ENCODE results near the gene ARID1A.

ARID1A gene

DNA sequence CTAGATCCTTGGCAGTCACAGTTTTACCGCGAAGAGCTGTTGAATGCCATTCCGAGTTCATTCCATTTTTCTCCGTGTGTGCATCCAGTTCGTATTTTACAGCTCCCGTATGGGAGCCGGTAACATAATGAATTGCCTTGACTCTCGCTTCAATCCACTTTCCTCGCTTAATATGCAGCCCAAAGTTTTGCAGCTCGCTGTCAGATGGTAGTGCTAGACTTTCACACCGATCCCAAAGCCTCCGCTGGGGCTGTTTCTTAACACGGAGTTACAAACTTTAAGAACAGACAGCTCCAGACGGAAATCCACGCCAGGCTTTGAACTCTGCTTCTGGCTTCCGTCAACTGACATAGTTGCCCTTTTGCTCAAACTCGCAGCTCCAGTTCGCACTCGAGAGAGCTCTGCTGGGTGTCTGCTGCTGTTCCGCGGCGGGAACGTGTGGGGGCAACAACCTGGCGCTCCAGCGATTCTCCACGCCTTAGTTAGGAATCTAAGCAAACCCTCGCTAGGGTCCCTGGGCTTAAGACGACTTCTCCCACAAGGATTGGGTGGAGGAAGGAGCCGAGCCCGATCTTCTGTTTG lies 3.5 kb upstream of the ARID1A start:
- Histone ChIP-seq H2BK15ac (replicated peaks; ENCODE audit: low read depth) (no peak overlapping the region), H4K8ac (ENCODE audit: low read depth, low read length) (peak overlapping the region; percentile 65), H3K9ac (ENCODE audit: low read length) (peak overlapping the region; percentile 89), H3K27ac (ENCODE audit: low read depth, low read length) (peak overlapping the region; percentile 99), H2AK5ac (ENCODE audit: low read length) (no peak overlapping the region), H3K27me3 (ENCODE audit: insufficient read depth, low read length, poor library complexity) (no peaks in the 10 kb centered on the region), H3K79me1 (ENCODE audit: low read length) (no peaks in the 10 kb centered on the region), H2BK5ac (ENCODE audit: low read length) (peak overlapping the region; percentile 86), H3K56ac (ENCODE audit: low read length) (peak overlapping the region; percentile 89), H3K4me2 (ENCODE audit: low read length) (peak overlapping the region; percentile 80), H3K4me1 (ENCODE audit: control insufficient read depth, low read depth, low read length) (peaks cover 10% of the 10 kb centered on the region), H3K79me2 (ENCODE audit: control insufficient read depth, insufficient read depth, low read length) (peaks cover 11% of the 10 kb centered on the region), H3K23ac (ENCODE audit: low read length) (no peak overlapping the region), H3K4me3 (ENCODE audit: low read length) (peak overlapping the region; percentile 54), H3K18ac (ENCODE audit: low read length) (peak overlapping the region; percentile 96), H3K4ac (ENCODE audit: low read depth, low read length) (peak overlapping the region; percentile 58), H3K36me3 (ENCODE audit: control insufficient read depth, insufficient read depth, low read length) (no peaks in the 10 kb centered on the region), H4K5ac (ENCODE audit: low read length) (peak overlapping the region; percentile 68), H2BK120ac (ENCODE audit: low read depth, low read length) (peak overlapping the region; percentile 34)
- peak; percentile 98 for DNase-seq
- WGBS (ENCODE audit: extremely low coverage, insufficient coverage, low lambda C conversion rate) = no CpG with 5 or more reads among the region's 30 CpGs

DNA sequence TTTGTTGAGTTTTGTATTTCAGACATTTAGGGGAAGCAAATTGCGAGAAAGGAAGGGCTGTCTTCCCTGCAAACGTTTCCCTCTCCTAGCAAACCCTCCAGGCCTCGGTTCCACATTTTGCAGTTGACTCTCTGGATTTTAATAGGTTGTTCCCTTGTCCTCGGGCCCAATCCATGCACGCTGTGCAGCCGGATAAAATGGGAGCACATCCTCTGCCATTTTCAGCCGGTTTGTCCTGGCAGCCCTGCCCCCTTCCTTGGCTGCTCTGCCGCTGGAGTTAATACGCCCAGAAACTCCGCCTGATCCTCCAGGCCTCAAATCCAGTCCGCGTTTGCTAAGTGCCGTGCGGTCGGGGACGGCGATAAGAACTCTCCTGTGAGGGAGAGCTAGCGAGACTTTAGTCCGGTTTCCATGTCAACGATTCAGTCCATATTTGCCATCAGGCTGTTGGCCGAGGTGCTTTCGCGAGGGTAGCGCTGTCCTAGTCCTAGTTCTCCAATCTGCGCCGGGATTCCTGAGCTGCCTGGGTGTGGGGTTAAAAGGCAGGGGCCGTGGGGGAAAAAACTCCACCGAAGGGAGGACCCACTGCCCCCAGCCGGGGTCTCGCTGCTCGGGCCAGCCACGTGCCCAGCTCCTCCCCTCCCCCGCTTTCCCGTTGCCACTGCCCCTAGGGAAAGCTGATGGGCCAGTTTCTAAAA lies 2.9 kb upstream of the ARID1A start:
- Histone ChIP-seq H2BK15ac (replicated peaks; ENCODE audit: low read depth) (no peak overlapping the region), H3K4me3 (ENCODE audit: low read length) (peak overlapping the region; percentile 54), H3K79me2 (ENCODE audit: control insufficient read depth, insufficient read depth, low read length) (peaks cover 17% of the 10 kb centered on the region), H3K4me2 (ENCODE audit: low read length) (peak overlapping the region; percentile 80), H3K18ac (ENCODE audit: low read length) (peak overlapping the region; percentile 81), H2AK5ac (ENCODE audit: low read length) (no peak overlapping the region), H3K27me3 (ENCODE audit: insufficient read depth, low read length, poor library complexity) (no peaks in the 10 kb centered on the region), H3K9ac (ENCODE audit: low read length) (peak overlapping the region; percentile 89), H3K23ac (ENCODE audit: low read length) (no peak overlapping the region), H4K5ac (ENCODE audit: low read length) (peak overlapping the region; percentile 68), H3K36me3 (ENCODE audit: control insufficient read depth, insufficient read depth, low read length) (no peaks in the 10 kb centered on the region), H3K4ac (ENCODE audit: low read depth, low read length) (peak overlapping the region; percentile 66), H3K4me1 (ENCODE audit: control insufficient read depth, low read depth, low read length) (peaks cover 10% of the 10 kb centered on the region), H3K27ac (ENCODE audit: low read depth, low read length) (peak overlapping the region; percentile 99), H2BK5ac (ENCODE audit: low read length) (peak overlapping the region; percentile 86), H3K79me1 (ENCODE audit: low read length) (no peaks in the 10 kb centered on the region), H2BK120ac (ENCODE audit: low read depth, low read length) (peak overlapping the region; percentile 34), H3K56ac (ENCODE audit: low read length) (peak overlapping the region; percentile 89), H4K8ac (ENCODE audit: low read depth, low read length) (no peak overlapping the region)
- no CpG with 5 or more reads among the region's 34 CpGs for WGBS (ENCODE audit: extremely low coverage, insufficient coverage, low lambda C conversion rate)
- DNase-seq = peak; percentile 100

DNA sequence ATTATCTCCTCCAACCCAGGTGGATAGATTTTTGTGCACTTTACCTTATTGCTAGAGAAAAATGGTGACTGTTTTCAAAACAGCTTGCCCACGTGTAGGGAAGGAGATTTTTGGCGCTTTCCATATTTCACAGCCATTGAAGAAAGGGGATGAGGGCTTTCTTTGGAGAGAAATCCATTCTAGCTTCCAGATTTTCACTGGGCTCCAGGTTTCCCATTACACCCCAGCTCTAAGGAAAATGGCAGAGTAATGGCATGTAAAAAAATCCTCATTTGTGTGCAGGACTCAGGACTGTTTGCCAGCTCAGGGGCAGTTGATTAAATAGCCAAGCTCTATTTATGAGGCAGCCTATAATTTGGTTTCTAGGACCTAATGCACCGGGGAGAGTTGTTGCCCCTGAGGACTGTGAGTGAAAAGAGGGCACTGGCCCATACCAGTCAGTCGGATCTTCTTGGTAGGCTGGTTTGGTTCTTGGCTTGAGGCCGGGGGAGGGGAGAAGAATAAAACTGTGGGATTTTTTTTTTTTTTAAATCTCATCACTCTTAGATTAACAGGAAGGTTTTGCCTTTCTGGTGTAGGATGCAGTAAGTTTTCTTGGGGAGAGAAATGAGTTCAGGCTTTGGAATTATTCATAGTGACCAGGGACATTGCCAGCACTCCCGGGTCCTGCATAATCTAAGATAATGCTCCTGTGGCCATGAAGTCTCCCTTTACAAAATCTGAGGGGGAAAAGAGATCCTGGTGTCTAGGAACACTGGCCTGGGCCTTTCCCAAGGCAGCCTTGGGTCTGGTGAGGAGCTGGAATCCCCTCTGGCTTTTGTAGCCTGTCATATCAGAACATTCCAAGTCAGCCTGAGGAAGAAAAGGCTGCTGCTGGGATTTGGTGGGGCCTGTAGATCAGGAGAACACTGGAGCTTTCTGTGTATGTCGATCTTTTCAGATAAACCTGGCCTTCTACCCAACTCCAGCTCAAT lies 1.9 kb upstream of the ARID1A start:
- no CpG with 5 or more reads among the region's 7 CpGs for WGBS (ENCODE audit: extremely low coverage, insufficient coverage, low lambda C conversion rate)
- Histone ChIP-seq H2BK5ac (ENCODE audit: low read length) (no peak overlapping the region), H3K27me3 (ENCODE audit: insufficient read depth, low read length, poor library complexity) (no peaks in the 10 kb centered on the region), H3K36me3 (ENCODE audit: control insufficient read depth, insufficient read depth, low read length) (no peaks in the 10 kb centered on the region), H3K9ac (ENCODE audit: low read length) (peak overlapping the region; percentile 87), H3K56ac (ENCODE audit: low read length) (peak overlapping the region; percentile 93), H3K18ac (ENCODE audit: low read length) (peak overlapping the region; percentile 81), H3K4me1 (ENCODE audit: control insufficient read depth, low read depth, low read length) (peaks cover 12% of the 10 kb centered on the region), H3K79me2 (ENCODE audit: control insufficient read depth, insufficient read depth, low read length) (peaks cover 26% of the 10 kb centered on the region), H2BK120ac (ENCODE audit: low read depth, low read length) (no peak overlapping the region), H2AK5ac (ENCODE audit: low read length) (peak overlapping the region; percentile 52), H4K8ac (ENCODE audit: low read depth, low read length) (peak overlapping the region; percentile 42), H2BK15ac (replicated peaks; ENCODE audit: low read depth) (no peak overlapping the region), H3K4me3 (ENCODE audit: low read length) (no peak overlapping the region), H4K5ac (ENCODE audit: low read length) (peak overlapping the region; percentile 84), H3K27ac (ENCODE audit: low read depth, low read length) (peak overlapping the region; percentile 99), H3K4ac (ENCODE audit: low read depth, low read length) (peak overlapping the region; percentile 93), H3K79me1 (ENCODE audit: low read length) (no peaks in the 10 kb centered on the region), H3K23ac (ENCODE audit: low read length) (no peak overlapping the region), H3K4me2 (ENCODE audit: low read length) (peak overlapping the region; percentile 46)
- peak; percentile 66 for DNase-seq

DNA sequence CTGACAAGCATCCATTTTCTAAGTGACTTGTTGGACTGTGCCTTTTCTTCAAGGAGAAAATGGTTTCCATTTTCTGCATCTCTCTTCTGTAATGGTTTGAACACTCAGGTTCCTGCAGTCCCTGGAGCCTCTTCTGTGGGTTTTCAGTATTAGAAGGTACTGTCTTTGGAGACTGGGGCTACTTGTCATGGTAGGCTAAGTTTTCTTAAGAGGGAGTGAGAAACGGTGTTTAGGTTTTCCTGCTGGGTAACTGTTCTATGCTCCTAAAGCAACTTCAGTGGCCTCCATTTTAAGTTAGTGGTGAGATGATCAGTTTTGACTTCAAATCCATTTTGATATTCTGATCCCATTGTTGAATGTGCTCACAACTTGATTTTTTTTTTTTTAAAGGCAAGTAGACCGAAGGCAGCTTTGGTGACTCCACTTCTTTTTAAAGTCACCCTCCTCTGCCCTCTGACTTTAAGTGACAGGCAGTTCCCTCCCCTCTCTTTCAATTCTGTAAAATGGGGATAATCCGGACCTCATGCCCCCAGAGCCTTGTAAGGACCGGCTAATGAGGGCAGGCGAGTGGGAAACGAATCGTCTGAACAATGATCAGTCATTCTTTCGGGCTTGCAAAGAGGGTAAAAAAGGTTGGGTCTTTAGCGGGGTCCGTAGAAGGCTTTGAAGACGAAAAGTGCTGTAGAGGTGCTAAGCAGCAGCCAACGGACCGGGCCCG lies 1.0 kb upstream of the ARID1A start:
- H3K79me2 ChIP-seq (ENCODE audit: control insufficient read depth, insufficient read depth, low read length) = peaks cover 36% of the 10 kb centered on the region
- H3K18ac ChIP-seq (ENCODE audit: low read length) = peak overlapping the region; percentile 98
- peak overlapping the region; percentile 85 for H3K27ac ChIP-seq (ENCODE audit: low read depth, low read length)
- peak overlapping the region; percentile 90 for H3K4ac ChIP-seq (ENCODE audit: low read depth, low read length)
- peak overlapping the region; percentile 93 for H3K56ac ChIP-seq (ENCODE audit: low read length)
- peak overlapping the region; percentile 43 for H2BK5ac ChIP-seq (ENCODE audit: low read length)
- H3K4me2 ChIP-seq (ENCODE audit: low read length) = peak overlapping the region; percentile 72
- peak overlapping the region; percentile 41 for H3K4me3 ChIP-seq (ENCODE audit: low read length)
- peak overlapping the region; percentile 48 for H3K23ac ChIP-seq (ENCODE audit: low read length)
- no peak overlapping the region for H4K5ac ChIP-seq (ENCODE audit: low read length)
- H3K4me1 ChIP-seq (ENCODE audit: control insufficient read depth, low read depth, low read length) = peaks cover 17% of the 10 kb centered on the region
- H4K8ac ChIP-seq (ENCODE audit: low read depth, low read length) = no peak overlapping the region
- no peak overlapping the region for H2BK120ac ChIP-seq (ENCODE audit: low read depth, low read length)
- WGBS (ENCODE audit: extremely low coverage, insufficient coverage, low lambda C conversion rate) = no CpG with 5 or more reads among the region's 14 CpGs
- peak; percentile 31 for DNase-seq
- H3K36me3 ChIP-seq (ENCODE audit: control insufficient read depth, insufficient read depth, low read length) = no peaks in the 10 kb centered on the region
- no peaks in the 10 kb centered on the region for H3K27me3 ChIP-seq (ENCODE audit: insufficient read depth, low read length, poor library complexity)
- H2AK5ac ChIP-seq (ENCODE audit: low read length) = no peak overlapping the region
- peak overlapping the region; percentile 37 for H2BK15ac ChIP-seq (replicated peaks; ENCODE audit: low read depth)
- no peaks in the 10 kb centered on the region for H3K79me1 ChIP-seq (ENCODE audit: low read length)
- H3K9ac ChIP-seq (ENCODE audit: low read length) = peak overlapping the region; percentile 87

DNA sequence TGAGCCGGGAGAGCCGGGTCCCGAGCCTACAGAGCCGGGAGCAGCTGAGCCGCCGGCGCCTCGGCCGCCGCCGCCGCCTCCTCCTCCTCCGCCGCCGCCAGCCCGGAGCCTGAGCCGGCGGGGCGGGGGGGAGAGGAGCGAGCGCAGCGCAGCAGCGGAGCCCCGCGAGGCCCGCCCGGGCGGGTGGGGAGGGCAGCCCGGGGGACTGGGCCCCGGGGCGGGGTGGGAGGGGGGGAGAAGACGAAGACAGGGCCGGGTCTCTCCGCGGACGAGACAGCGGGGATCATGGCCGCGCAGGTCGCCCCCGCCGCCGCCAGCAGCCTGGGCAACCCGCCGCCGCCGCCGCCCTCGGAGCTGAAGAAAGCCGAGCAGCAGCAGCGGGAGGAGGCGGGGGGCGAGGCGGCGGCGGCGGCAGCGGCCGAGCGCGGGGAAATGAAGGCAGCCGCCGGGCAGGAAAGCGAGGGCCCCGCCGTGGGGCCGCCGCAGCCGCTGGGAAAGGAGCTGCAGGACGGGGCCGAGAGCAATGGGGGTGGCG lies 371 bp downstream of the ARID1A start:
- Histone ChIP-seq H3K4me1 (ENCODE audit: control insufficient read depth, low read depth, low read length) (peaks cover 26% of the 10 kb centered on the region), H2BK120ac (ENCODE audit: low read depth, low read length) (peak overlapping the region; percentile 96), H3K56ac (ENCODE audit: low read length) (peak overlapping the region; percentile 96), H4K5ac (ENCODE audit: low read length) (no peak overlapping the region), H3K9ac (ENCODE audit: low read length) (peak overlapping the region; percentile 94), H4K8ac (ENCODE audit: low read depth, low read length) (no peak overlapping the region), H3K18ac (ENCODE audit: low read length) (peak overlapping the region; percentile 100), H3K79me2 (ENCODE audit: control insufficient read depth, insufficient read depth, low read length) (peaks cover 49% of the 10 kb centered on the region), H3K27me3 (ENCODE audit: insufficient read depth, low read length, poor library complexity) (no peaks in the 10 kb centered on the region), H3K27ac (ENCODE audit: low read depth, low read length) (peak overlapping the region; percentile 97), H3K4me3 (ENCODE audit: low read length) (peak overlapping the region; percentile 59), H3K36me3 (ENCODE audit: control insufficient read depth, insufficient read depth, low read length) (no peaks in the 10 kb centered on the region), H2AK5ac (ENCODE audit: low read length) (no peak overlapping the region), H3K4ac (ENCODE audit: low read depth, low read length) (peak overlapping the region; percentile 100), H3K23ac (ENCODE audit: low read length) (peak overlapping the region; percentile 90), H3K4me2 (ENCODE audit: low read length) (no peak overlapping the region), H3K79me1 (ENCODE audit: low read length) (no peaks in the 10 kb centered on the region), H2BK15ac (replicated peaks; ENCODE audit: low read depth) (no peak overlapping the region), H2BK5ac (ENCODE audit: low read length) (peak overlapping the region; percentile 54)
- no peak for DNase-seq
- WGBS (ENCODE audit: extremely low coverage, insufficient coverage, low lambda C conversion rate) = no CpG with 5 or more reads among the region's 72 CpGs

All from mesendoderm (in vitro differentiated cells).